ENCODE measurements around the gene PRKD1.

DNA sequence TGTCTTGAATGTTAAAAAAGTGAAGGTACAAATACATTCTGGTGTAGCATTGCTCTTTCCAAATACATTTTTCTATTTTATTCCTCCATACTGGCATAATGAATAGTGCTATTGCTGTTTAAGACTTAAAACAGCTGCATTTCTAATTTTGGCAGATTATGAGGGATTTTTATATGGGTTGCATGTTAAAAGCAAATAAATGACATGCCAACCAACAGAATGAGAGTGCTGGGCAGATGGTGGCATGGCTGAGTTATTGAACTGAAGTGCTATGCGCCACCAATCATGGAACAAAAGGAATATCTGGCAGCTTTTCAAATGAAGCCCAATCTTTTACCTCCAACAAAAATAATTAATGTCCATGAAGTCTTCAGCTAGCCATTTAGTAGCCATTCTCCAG is 215.0 kb downstream of the PRKD1 start:
- TF ChIP-seq EZH2 (conservative IDR thresholded peaks at IDR 0.05; ENCODE audit: low read depth, low read length) (no peak), PRDM10 (CRISPR knock-in tag; IDR thresholded peaks at IDR 0.05; ENCODE audit: low read depth) (no peak), YY1 (IDR thresholded peaks at IDR 0.05; ENCODE audit: insufficient read depth, insufficient replicate concordance, low read depth, low read length) (no peak), ZNF441 (CRISPR knock-in tag; IDR thresholded peaks at IDR 0.05; ENCODE audit: borderline replicate concordance) (no peak), ZUFSP (CRISPR knock-in tag; IDR thresholded peaks at IDR 0.05; ENCODE audit: borderline replicate concordance) (no peak), NFRKB (IDR thresholded peaks at IDR 0.05) (no peak), NCOA1 (CRISPR knock-in tag; IDR thresholded peaks at IDR 0.05) (no peak)

Data from HepG2 (cell line).